Bronchial epithelial cell (primary cell): ENCODE results near the gene FBXW7. TPM values are rescaled to one million over a fixed set of nuclear protein-coding genes. Genes with fewer than 3 reads are reported as not detected.

Source experiments
- DNase-seq: peaks from one replicate; pipeline ENCODE4 v3.0.0-alpha.2; 2010; ENCODE audit warnings: low read depth
- FAIRE-seq: peaks from 2 replicates; lab custom pipeline; 2011; peaks lifted over from hg19 to GRCh38; lab: Jason Lieb, UNC
- H3K27me3 ChIP-seq: 2 replicates; pipeline ENCODE4 v1.5.1; 2011; ENCODE audit warnings: low read length; ENCODE audit not compliant: control insufficient read depth, insufficient read depth
- H3K36me3 ChIP-seq: 2 replicates; pipeline ENCODE4 v1.5.1; 2011; ENCODE audit warnings: low read length; ENCODE audit not compliant: control insufficient read depth, insufficient read depth
- H3K4me3 ChIP-seq: 2 replicates; pipeline ENCODE4 v1.5.1; 2011; ENCODE audit warnings: mild to moderate bottlenecking, low read depth, low read length, control low read depth
- total RNA-seq: library from RNA; depleted of rRNA; stranded (reverse); fragments of >200 nt; gene quantifications from 2 replicates; pipeline ENCODE4 v1.2.1, GENCODE V29; 2014
- TF ChIP-seq, protein P1 (sequence below): IDR thresholded peaks from 2 replicates; pipeline ENCODE4 v1.5.1; 2011; ENCODE audit warnings: mild to moderate bottlenecking, moderate library complexity, low read length, control low read depth, inconsistent platforms; ENCODE audit not compliant: insufficient read depth, severe bottlenecking

FBXW7 gene
- total RNA-seq, 1 donor from 2014 or later = 145 TPM

DNA sequence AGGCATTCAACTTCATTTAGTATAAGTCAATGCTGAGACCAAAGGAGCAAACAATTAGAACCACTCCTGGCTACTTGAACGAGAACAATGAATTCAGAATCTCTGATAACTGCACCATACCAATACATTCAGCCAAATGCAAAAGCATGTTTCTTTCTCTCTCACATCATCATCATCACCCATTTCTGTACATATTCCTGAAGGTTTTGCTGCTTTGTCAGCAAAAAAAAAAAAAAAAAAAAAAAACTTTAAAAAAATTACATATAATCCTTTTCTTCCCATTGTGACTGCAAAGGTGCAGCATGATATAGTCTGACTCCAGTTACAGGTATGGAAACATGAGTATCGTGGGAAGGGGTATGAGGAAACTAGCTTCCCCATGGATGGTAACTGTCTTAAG lies 35.6 kb downstream of the FBXW7 start:
- Histone ChIP-seq H3K27me3 (no peaks in the 10 kb centered on the region), H3K36me3 (no peaks in the 10 kb centered on the region), H3K4me3 (no peak overlapping the region)
- FAIRE-seq (no peak), DNase-seq (no peak)
- TF ChIP-seq, protein P1, sequence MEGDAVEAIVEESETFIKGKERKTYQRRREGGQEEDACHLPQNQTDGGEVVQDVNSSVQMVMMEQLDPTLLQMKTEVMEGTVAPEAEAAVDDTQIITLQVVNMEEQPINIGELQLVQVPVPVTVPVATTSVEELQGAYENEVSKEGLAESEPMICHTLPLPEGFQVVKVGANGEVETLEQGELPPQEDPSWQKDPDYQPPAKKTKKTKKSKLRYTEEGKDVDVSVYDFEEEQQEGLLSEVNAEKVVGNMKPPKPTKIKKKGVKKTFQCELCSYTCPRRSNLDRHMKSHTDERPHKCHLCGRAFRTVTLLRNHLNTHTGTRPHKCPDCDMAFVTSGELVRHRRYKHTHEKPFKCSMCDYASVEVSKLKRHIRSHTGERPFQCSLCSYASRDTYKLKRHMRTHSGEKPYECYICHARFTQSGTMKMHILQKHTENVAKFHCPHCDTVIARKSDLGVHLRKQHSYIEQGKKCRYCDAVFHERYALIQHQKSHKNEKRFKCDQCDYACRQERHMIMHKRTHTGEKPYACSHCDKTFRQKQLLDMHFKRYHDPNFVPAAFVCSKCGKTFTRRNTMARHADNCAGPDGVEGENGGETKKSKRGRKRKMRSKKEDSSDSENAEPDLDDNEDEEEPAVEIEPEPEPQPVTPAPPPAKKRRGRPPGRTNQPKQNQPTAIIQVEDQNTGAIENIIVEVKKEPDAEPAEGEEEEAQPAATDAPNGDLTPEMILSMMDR = no peak

DNA sequence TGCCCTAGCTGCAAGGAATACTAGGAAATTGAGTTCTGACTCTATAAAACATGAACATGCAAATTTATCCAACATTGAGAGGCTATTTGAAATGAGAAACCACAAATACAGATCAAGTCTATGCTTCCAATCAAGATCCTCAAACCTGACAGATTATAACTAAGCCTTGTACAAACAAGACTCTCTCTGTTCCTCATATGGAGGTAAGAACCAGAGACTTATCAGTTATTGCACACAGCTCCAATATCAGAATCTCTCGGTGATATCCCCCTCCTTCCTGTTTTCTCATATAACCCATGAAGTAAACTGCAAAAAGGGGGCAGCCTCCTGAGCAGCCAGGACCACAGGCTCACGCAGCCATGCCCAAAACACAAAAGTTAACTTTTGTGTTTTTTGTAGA lies 36.5 kb downstream of the FBXW7 start:
- TF ChIP-seq, protein P1 = no peak
- no peak for DNase-seq
- no peak for FAIRE-seq
- H3K36me3 ChIP-seq = no peaks in the 10 kb centered on the region
- H3K4me3 ChIP-seq = no peak overlapping the region
- H3K27me3 ChIP-seq = no peaks in the 10 kb centered on the region

DNA sequence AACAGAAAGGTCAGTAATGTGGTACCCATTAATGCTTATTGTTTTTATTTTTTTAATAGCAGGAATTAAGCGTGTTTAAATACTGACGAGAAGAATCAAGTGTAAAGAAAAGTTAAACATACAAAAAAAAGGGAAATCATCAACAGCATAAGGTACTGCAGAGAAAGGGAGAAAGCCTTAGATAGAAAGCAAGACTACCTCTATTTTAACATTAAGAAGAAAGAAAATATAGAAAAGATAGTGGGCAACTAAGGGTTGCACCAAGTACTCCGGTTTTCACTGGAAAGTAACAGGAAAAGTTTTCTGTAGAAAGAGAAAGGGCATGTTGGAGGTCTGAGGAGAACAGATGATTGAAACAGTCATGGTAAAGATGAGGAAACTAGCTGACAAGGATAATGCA lies 41.9 kb downstream of the FBXW7 start:
- no peaks in the 10 kb centered on the region for H3K36me3 ChIP-seq
- no peak overlapping the region for H3K4me3 ChIP-seq
- H3K27me3 ChIP-seq = no peaks in the 10 kb centered on the region
- TF ChIP-seq, protein P1 = no peak
- no peak for FAIRE-seq
- DNase-seq = no peak

DNA sequence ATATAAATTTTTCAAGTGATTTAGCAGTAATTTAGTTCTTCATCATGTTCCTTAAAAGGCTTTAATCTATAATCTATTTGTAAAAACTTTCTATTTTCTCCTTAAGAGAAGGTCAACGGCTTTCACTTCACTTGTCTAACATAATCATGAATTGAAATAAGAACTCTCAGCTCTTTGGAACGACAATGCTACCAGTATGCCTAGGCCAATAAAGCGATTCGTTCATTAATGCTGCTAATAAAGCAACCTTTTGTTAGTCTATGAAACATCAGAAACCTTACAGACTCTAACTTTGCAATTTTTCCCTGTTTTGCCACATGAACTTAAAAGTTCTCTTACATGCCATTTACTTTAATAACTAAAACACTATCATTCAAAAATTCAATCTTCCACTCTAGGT lies 47.6 kb downstream of the FBXW7 start:
- H3K4me3 ChIP-seq = no peak overlapping the region
- no peak for FAIRE-seq
- TF ChIP-seq, protein P1 = no peak

DNA sequence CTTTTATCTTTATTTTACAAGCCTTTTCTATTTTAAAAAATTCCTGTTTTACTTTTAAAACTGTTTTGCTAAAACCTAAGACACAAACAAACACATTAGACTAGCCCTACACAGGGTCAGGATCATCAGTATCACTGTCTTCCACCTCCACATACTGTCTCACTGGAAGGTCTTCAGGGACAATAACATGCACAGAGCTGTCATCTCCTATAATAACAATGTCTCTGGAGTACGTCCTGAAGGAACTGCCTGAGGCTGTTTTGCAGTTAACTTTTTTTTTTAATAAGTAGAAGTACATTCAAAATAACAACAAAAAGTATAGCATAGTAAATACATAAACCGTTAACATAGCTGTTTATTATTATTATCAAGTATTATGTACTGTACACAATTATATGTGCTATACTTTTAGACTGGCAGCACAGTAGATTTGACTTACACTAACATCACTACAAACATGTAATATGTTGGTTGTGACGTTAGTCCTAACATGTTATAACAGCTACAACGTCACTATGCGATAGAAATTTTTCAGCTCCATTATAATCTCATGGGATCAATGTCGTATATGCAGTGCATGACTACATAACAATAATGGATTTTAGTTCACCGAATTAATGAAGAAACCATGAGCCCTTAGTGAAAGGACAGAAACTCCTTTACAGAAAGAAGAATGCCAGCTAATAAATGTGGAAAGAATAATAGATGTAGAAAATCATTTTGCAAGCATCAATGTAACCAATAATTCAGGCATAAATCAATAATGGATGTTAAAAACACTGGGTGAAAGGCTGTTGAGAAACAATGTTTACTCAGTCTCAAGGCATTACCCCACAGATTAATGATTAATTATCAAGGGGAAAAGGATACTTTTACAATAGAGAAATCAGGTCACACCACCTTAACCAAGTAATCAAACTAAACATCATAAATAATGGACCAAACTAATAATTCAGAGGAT lies 49.2 kb downstream of the FBXW7 start:
- Histone ChIP-seq H3K36me3 (no peaks in the 10 kb centered on the region), H3K4me3 (no peak overlapping the region), H3K27me3 (no peaks in the 10 kb centered on the region)
- DNase-seq (no peak), FAIRE-seq (no peak)
- TF ChIP-seq, protein P1 = no peak

More for the DNA sequence above, 47.6 kb downstream of the FBXW7 start:
- DNase-seq = no peak
- Histone ChIP-seq H3K27me3 (no peaks in the 10 kb centered on the region), H3K36me3 (no peaks in the 10 kb centered on the region)
